ENCODE data around the gene PFKL. TPM values are rescaled to one million over a fixed set of nuclear protein-coding genes. Genes with fewer than 3 reads are reported as not detected.

The PFKL gene
- polyA plus RNA-seq, 1 donor (not counting 4 experiments of a cell fraction or from before 2014, with no cell fraction given), result 46.6 TPM

DNA sequence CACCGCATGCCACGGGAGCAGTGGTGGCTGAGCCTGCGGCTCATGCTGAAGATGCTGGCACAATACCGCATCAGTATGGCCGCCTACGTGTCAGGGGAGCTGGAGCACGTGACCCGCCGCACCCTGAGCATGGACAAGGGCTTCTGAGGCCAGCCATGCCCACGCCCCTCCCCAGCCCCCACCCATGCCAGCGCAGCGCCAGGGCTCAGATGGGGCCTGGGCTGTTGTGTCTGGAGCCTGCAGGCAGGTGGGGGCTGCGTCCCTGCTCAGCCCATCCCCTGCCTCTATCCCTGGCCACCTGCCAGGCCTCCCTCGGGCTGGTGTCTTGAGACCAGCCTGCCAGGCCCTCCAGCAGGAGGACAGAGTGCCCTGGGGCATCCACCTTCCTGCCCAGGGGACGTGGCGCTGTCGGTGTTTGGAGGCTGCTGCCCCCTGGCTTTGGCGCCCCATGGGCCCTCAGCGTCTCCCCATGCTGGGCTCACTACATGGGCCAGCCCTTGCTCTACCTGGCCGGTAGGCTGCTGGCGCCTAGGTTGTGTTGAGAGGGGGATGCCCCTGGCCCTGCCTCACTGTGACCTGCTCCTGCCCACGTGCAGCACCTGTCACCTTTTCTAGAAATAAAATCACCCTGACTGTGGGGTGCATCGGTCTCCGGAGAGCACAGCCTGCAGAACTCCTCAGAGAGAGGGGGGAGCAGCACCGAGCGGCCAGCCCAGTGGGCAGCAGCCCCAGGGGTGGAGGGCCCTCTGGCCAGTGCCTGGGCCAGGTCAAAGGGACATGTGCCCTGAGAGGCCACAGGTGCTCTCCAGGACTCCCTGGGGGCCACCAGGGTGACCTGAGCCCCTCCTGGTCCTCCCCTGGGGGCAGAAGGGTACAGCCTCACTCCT is 27.1 kb downstream of the PFKL start:
- dilution Hi-C loops (cut with MboI; ENCODE audit: extremely low pct_ligation_motif_present, low sequenced_read_pairs), result no loop called here
- FAIRE-seq (no peak), DNase-seq (ENCODE audit: low read depth, low spot score) (no peak)
- no peak overlapping the region for H3K27ac ChIP-seq (ENCODE audit: control insufficient read depth, insufficient read depth, low read length)
- no peaks in the 10 kb centered on the region for H3K9me3 ChIP-seq (ENCODE audit: control insufficient read depth, low read depth, low read length)
- no peak overlapping the region for H2AFZ ChIP-seq (ENCODE audit: control insufficient read depth, low read length)
- no peak overlapping the region for H3K4me2 ChIP-seq (ENCODE audit: control insufficient read depth, extremely low read depth, insufficient read depth, low read depth, low read length)
- no peaks in the 10 kb centered on the region for H3K4me1 ChIP-seq (ENCODE audit: control insufficient read depth, extremely low read depth, insufficient read depth, low read length)
- H3K27me3 ChIP-seq (ENCODE audit: control insufficient read depth, extremely low read depth, insufficient read depth, low read length), result no peaks in the 10 kb centered on the region
- no peaks in the 10 kb centered on the region for H3K79me2 ChIP-seq (ENCODE audit: control insufficient read depth, insufficient read depth, low read length)
- no peaks in the 10 kb centered on the region for H4K20me1 ChIP-seq (ENCODE audit: control insufficient read depth, extremely low read depth, insufficient read depth, low read length)
- TF ChIP-seq, protein P1, sequence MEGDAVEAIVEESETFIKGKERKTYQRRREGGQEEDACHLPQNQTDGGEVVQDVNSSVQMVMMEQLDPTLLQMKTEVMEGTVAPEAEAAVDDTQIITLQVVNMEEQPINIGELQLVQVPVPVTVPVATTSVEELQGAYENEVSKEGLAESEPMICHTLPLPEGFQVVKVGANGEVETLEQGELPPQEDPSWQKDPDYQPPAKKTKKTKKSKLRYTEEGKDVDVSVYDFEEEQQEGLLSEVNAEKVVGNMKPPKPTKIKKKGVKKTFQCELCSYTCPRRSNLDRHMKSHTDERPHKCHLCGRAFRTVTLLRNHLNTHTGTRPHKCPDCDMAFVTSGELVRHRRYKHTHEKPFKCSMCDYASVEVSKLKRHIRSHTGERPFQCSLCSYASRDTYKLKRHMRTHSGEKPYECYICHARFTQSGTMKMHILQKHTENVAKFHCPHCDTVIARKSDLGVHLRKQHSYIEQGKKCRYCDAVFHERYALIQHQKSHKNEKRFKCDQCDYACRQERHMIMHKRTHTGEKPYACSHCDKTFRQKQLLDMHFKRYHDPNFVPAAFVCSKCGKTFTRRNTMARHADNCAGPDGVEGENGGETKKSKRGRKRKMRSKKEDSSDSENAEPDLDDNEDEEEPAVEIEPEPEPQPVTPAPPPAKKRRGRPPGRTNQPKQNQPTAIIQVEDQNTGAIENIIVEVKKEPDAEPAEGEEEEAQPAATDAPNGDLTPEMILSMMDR (optimal IDR thresholded peaks at IDR 0.05 in 1 of 3, IDR thresholded peaks at IDR 0.05 in 1 of 3, conservative IDR thresholded peaks at IDR 0.05 in 1 of 3; ENCODE audit: extremely low read depth in 1 of 3, insufficient read depth in 2 of 3, low read length in 3 of 3), result no peak
- TF ChIP-seq EZH2 (IDR thresholded peaks at IDR 0.05; ENCODE audit: low read length), result no peak
- H3K9ac ChIP-seq (ENCODE audit: control insufficient read depth, extremely low read depth, insufficient read depth, low read length), result no peak overlapping the region
- H3K9me1 ChIP-seq (ENCODE audit: control insufficient read depth, extremely low read depth, insufficient read depth, low read length), result no peaks in the 10 kb centered on the region
- no peak overlapping the region for H3K4me3 ChIP-seq (ENCODE audit: control insufficient read depth in 2 of 3, extremely low read depth in 1 of 3, insufficient read depth in 2 of 3, low read depth in 1 of 3, low read length in 3 of 3)
- peaks cover 6 to 20% of the 10 kb centered on the region in 2 experiments for H3K36me3 ChIP-seq (ENCODE audit: control insufficient read depth in 2 of 2, extremely low read depth in 1 of 2, insufficient read depth in 2 of 2, low read length in 2 of 2)

DNA sequence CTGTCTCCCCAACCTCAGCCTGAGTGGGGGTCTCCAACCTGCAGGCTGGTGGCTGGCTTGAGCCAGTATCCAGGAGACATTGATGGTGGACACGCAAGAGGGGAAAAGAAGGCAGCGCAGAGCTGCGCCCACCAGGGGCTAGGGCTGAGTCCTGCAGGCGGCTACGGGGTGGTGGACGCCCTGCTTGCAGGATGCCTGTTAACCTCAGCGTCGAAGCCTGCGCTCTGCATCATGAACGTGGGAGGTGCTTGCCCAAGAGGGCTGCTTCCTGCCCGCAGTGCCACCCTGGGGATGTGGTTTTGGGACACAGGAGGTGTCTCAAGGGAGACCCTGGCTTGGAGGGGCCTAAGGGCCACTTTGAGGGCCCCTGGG is 27.7 kb downstream of the PFKL start:
- Histone ChIP-seq H3K36me3 (ENCODE audit: control insufficient read depth in 2 of 2, extremely low read depth in 1 of 2, insufficient read depth in 2 of 2, low read length in 2 of 2) (peaks cover 2 to 15% of the 10 kb centered on the region in 2 experiments), H3K4me1 (ENCODE audit: control insufficient read depth, extremely low read depth, insufficient read depth, low read length) (no peaks in the 10 kb centered on the region), H3K9me3 (ENCODE audit: control insufficient read depth, low read depth, low read length) (no peaks in the 10 kb centered on the region), H3K79me2 (ENCODE audit: control insufficient read depth, insufficient read depth, low read length) (no peaks in the 10 kb centered on the region), H3K4me3 (ENCODE audit: control insufficient read depth in 2 of 3, extremely low read depth in 1 of 3, insufficient read depth in 2 of 3, low read depth in 1 of 3, low read length in 3 of 3) (no peak overlapping the region), H3K27me3 (ENCODE audit: control insufficient read depth, extremely low read depth, insufficient read depth, low read length) (no peaks in the 10 kb centered on the region), H3K4me2 (ENCODE audit: control insufficient read depth, extremely low read depth, insufficient read depth, low read depth, low read length) (no peak overlapping the region), H2AFZ (ENCODE audit: control insufficient read depth, low read length) (no peak overlapping the region), H3K9me1 (ENCODE audit: control insufficient read depth, extremely low read depth, insufficient read depth, low read length) (no peaks in the 10 kb centered on the region), H4K20me1 (ENCODE audit: control insufficient read depth, extremely low read depth, insufficient read depth, low read length) (no peaks in the 10 kb centered on the region), H3K27ac (ENCODE audit: control insufficient read depth, insufficient read depth, low read length) (no peak overlapping the region), H3K9ac (ENCODE audit: control insufficient read depth, extremely low read depth, insufficient read depth, low read length) (no peak overlapping the region)
- DNase-seq (ENCODE audit: low read depth, low spot score), result no peak
- TF ChIP-seq, protein P1 (optimal IDR thresholded peaks at IDR 0.05 in 1 of 3, IDR thresholded peaks at IDR 0.05 in 1 of 3, conservative IDR thresholded peaks at IDR 0.05 in 1 of 3; ENCODE audit: extremely low read depth in 1 of 3, insufficient read depth in 2 of 3, low read length in 3 of 3), result no peak
- no peak for TF ChIP-seq EZH2 (IDR thresholded peaks at IDR 0.05; ENCODE audit: low read length)
- dilution Hi-C loops (cut with MboI; ENCODE audit: extremely low pct_ligation_motif_present, low sequenced_read_pairs), result no loop called here
- FAIRE-seq, result no peak

All from keratinocyte (primary cell).